ENCODE measurements around the gene TPRG1. TPM values are rescaled to one million over a fixed set of nuclear protein-coding genes. Genes with fewer than 3 reads are reported as not detected.

TPRG1 gene
- total RNA-seq, 2 experiments from 2014 or later: 2.1 to 2.9 TPM

DNA sequence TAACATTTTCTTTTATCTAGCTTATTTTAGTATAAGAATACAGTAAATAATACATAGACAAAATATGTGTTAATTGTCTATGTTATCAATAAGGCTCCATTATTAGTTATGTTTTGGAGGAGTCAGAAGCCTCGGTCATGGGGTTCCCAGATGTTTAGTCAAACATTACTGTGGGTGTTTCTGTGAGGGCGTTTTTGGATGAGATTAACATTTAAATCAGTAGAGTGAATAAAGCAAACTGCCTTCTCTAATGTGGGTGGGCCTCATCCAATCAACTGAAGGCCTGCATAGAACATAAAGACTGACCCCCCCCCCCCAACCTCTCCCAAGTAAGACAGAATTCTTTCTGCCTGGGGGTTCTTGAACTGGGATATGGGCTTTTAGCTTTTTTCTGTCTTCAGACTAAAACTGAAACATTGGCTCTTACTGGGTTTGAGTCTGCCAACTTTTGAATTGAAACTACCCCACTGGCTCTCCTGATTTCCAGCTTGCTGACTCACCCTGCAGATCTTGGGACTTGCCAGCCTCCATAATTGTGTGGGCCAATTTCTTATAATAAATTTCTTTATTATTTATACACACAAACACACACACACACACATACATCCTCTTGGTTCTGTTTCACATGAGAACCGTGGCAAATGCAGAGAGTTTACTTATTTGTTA lies 192.0 kb downstream of the TPRG1 start:
- intact Hi-C loops (cut with DNase I, micrococcal nuclease): loop anchor here in 1 of 2 experiments (5.0 kb wide), 1 partner anchor 36 kb away; no protein-coding TSS in a partner anchor
- TF ChIP-seq, protein P1, sequence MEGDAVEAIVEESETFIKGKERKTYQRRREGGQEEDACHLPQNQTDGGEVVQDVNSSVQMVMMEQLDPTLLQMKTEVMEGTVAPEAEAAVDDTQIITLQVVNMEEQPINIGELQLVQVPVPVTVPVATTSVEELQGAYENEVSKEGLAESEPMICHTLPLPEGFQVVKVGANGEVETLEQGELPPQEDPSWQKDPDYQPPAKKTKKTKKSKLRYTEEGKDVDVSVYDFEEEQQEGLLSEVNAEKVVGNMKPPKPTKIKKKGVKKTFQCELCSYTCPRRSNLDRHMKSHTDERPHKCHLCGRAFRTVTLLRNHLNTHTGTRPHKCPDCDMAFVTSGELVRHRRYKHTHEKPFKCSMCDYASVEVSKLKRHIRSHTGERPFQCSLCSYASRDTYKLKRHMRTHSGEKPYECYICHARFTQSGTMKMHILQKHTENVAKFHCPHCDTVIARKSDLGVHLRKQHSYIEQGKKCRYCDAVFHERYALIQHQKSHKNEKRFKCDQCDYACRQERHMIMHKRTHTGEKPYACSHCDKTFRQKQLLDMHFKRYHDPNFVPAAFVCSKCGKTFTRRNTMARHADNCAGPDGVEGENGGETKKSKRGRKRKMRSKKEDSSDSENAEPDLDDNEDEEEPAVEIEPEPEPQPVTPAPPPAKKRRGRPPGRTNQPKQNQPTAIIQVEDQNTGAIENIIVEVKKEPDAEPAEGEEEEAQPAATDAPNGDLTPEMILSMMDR (IDR thresholded peaks at IDR 0.05): no peak
- H3K36me3 Mint-ChIP-seq (ENCODE audit: low read depth): no peaks in the 10 kb centered on the region
- H3K4me1 ChIP-seq (ENCODE audit: insufficient read depth, low read length): no peaks in the 10 kb centered on the region
- H3K4me3 ChIP-seq (ENCODE audit: low read length): no peak overlapping the region
- H3K9me3 ChIP-seq (ENCODE audit: control insufficient read depth in 1 of 2, insufficient read depth in 1 of 2, low read length in 2 of 2): peaks cover 0 to 4% of the 10 kb centered on the region in 2 experiments
- no peaks in the 10 kb centered on the region for H3K36me3 ChIP-seq (ENCODE audit: insufficient read depth, low read length)
- ChIA-PET POLR2A (no interaction called here), CTCF (interaction anchor here (0.7 kb wide), 1 partner anchor 43 kb away, joined by 3 read pairs; no protein-coding TSS in a partner anchor)
- no peaks in the 10 kb centered on the region for H3K27me3 ChIP-seq (ENCODE audit: control insufficient read depth in 1 of 2, insufficient read depth in 2 of 2, low read length in 2 of 2)
- no peak overlapping the region for H3K4me3 Mint-ChIP-seq
- no peaks in the 10 kb centered on the region for H3K27me3 Mint-ChIP-seq
- DNase-seq: no peak
- H3K9me3 Mint-ChIP-seq: no peaks in the 10 kb centered on the region
- H3K27ac Mint-ChIP-seq: no peak overlapping the region
- H3K4me1 Mint-ChIP-seq (ENCODE audit: low read depth): peaks cover 6% of the 10 kb centered on the region
- ATAC-seq (ENCODE audit: poor library complexity): no peak
- H3K27ac ChIP-seq (ENCODE audit: low read depth in 1 of 2, low read length in 2 of 2): no peak overlapping the region

- H3K4me3 ChIP-seq (ENCODE audit: low read length): no peak overlapping the region
- H3K36me3 Mint-ChIP-seq (ENCODE audit: low read depth): no peaks in the 10 kb centered on the region
- no peak overlapping the region for H3K27ac Mint-ChIP-seq
- TF ChIP-seq, protein P1 (IDR thresholded peaks at IDR 0.05): no peak
- H3K36me3 ChIP-seq (ENCODE audit: insufficient read depth, low read length): no peaks in the 10 kb centered on the region
- no peaks in the 10 kb centered on the region for H3K4me1 Mint-ChIP-seq (ENCODE audit: low read depth)
- H3K27me3 ChIP-seq (ENCODE audit: control insufficient read depth in 1 of 2, insufficient read depth in 2 of 2, low read length in 2 of 2): no peaks in the 10 kb centered on the region
- no peak for DNase-seq
- ChIA-PET POLR2A (no interaction called here), CTCF (no interaction called here)
- peaks cover 0 to 4% of the 10 kb centered on the region in 2 experiments for H3K9me3 ChIP-seq (ENCODE audit: control insufficient read depth in 1 of 2, insufficient read depth in 1 of 2, low read length in 2 of 2)
- no peak overlapping the region for H3K4me3 Mint-ChIP-seq
- no peaks in the 10 kb centered on the region for H3K4me1 ChIP-seq (ENCODE audit: insufficient read depth, low read length)
- H3K9me3 Mint-ChIP-seq: no peaks in the 10 kb centered on the region
- intact Hi-C loops (cut with DNase I, micrococcal nuclease): no loop called here
- H3K27ac ChIP-seq (ENCODE audit: low read depth in 1 of 2, low read length in 2 of 2): no peak overlapping the region
- ATAC-seq (ENCODE audit: poor library complexity): no peak
- no peaks in the 10 kb centered on the region for H3K27me3 Mint-ChIP-seq
Measured at GRCh38 chr3:189365609-189366564, 194.1 kb downstream of the TPRG1 start.

DNA sequence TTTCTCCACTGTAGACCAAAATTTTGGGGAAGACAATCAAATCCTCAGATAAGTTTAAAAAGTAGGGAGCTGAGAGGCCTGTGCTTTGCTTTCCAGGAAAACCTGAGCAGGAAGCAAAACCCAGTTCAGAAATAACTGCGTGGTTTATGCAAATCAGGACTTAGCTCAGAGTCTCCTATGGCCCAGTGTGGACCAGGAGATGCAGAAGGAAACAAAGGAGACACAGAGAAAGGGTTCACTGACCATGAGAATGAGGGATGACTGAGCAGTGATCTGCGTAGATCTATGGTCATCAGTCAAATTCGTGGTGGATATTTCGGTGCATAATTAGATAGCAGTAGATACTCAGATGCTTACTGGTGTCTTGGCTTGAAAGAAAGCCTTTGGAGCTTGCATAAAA lies 196.6 kb downstream of the TPRG1 start:
- no peak overlapping the region for H3K4me3 Mint-ChIP-seq
- H3K9me3 Mint-ChIP-seq: no peaks in the 10 kb centered on the region
- DNase-seq (no peak), ATAC-seq (ENCODE audit: poor library complexity) (no peak)
- no peaks in the 10 kb centered on the region for H3K4me1 Mint-ChIP-seq (ENCODE audit: low read depth)
- no peaks in the 10 kb centered on the region for H3K36me3 Mint-ChIP-seq (ENCODE audit: low read depth)
- H3K27me3 ChIP-seq (ENCODE audit: control insufficient read depth in 1 of 2, insufficient read depth in 2 of 2, low read length in 2 of 2): no peaks in the 10 kb centered on the region
- H3K4me3 ChIP-seq (ENCODE audit: low read length): no peak overlapping the region
- ChIA-PET CTCF (no interaction called here), POLR2A (no interaction called here)
- H3K9me3 ChIP-seq (ENCODE audit: control insufficient read depth in 1 of 2, insufficient read depth in 1 of 2, low read length in 2 of 2): peaks cover 0 to 4% of the 10 kb centered on the region in 2 experiments
- H3K27ac ChIP-seq (ENCODE audit: low read depth in 1 of 2, low read length in 2 of 2): no peak overlapping the region
- no peaks in the 10 kb centered on the region for H3K4me1 ChIP-seq (ENCODE audit: insufficient read depth, low read length)
- intact Hi-C loops (cut with DNase I, micrococcal nuclease): no loop called here
- TF ChIP-seq, protein P1 (IDR thresholded peaks at IDR 0.05): no peak
- no peaks in the 10 kb centered on the region for H3K27me3 Mint-ChIP-seq
- no peak overlapping the region for H3K27ac Mint-ChIP-seq
- no peaks in the 10 kb centered on the region for H3K36me3 ChIP-seq (ENCODE audit: insufficient read depth, low read length)
